Endodermal cell (in vitro differentiated cells): ENCODE measurements around the gene TMTC1. TPM values are rescaled to one million over a fixed set of nuclear protein-coding genes. Genes with fewer than 3 reads are reported as not detected.

Experiments
- DNase-seq: peaks from one replicate; pipeline ENCODE4 v3.0.0-alpha.2; 2017
- H3K27ac ChIP-seq: 2 replicates; pipeline ENCODE4 v1.5.1; 2013; ENCODE audit warnings: mild to moderate bottlenecking, low read depth, low read length, moderate library complexity
- H3K27me3 ChIP-seq: 2 replicates; pipeline ENCODE4 v1.6.1; 2013; ENCODE audit warnings: mild to moderate bottlenecking, low read length, moderate library complexity; ENCODE audit not compliant: insufficient read depth, control insufficient read depth, poor library complexity, severe bottlenecking
- H3K36me3 ChIP-seq: 2 replicates; pipeline ENCODE4 v1.7.0; 2013; ENCODE audit warnings: mild to moderate bottlenecking, low read length, moderate library complexity; ENCODE audit not compliant: control insufficient read depth, insufficient read depth
- H3K4me1 ChIP-seq: one replicate; pipeline ENCODE4 v1.7.0; 2013; ENCODE audit warnings: low read length; ENCODE audit not compliant: control insufficient read depth, insufficient read depth
- H3K4me3 ChIP-seq: 2 replicates; pipeline ENCODE4 v1.5.1; 2013; ENCODE audit warnings: mild to moderate bottlenecking, low read length, moderate library complexity
- H3K9ac ChIP-seq: 2 replicates; pipeline ENCODE4 v1.6.1; 2013; ENCODE audit warnings: mild to moderate bottlenecking, low read length, moderate library complexity; ENCODE audit not compliant: poor library complexity, severe bottlenecking; ENCODE audit errors: extremely low read depth
- H3K9me3 ChIP-seq: 2 replicates; pipeline ENCODE4 v1.6.1; 2013; ENCODE audit warnings: mild to moderate bottlenecking, low read length, moderate library complexity; ENCODE audit not compliant: control insufficient read depth
- H3K27ac Mint-ChIP-seq: 2 replicates; pipeline ENCODE4 v1.8.0; 2020; ENCODE audit warnings: mixed read lengths
- H3K27me3 Mint-ChIP-seq: 2 replicates; pipeline ENCODE4 v1.8.0; 2021; ENCODE audit warnings: mild to moderate bottlenecking, mixed read lengths; ENCODE audit not compliant: insufficient read depth
- H3K36me3 Mint-ChIP-seq: 2 replicates; pipeline ENCODE4 v1.8.0; 2020; ENCODE audit warnings: low read depth, mixed read lengths
- H3K4me1 Mint-ChIP-seq: 2 replicates; pipeline ENCODE4 v1.8.0; 2020; ENCODE audit warnings: mixed read lengths
- H3K4me3 Mint-ChIP-seq: 2 replicates; pipeline ENCODE4 v1.8.0; 2020; ENCODE audit warnings: mild to moderate bottlenecking, moderate library complexity, mixed read lengths
- H3K9me3 Mint-ChIP-seq: 2 replicates; pipeline ENCODE4 v1.8.0; 2020; ENCODE audit warnings: mild to moderate bottlenecking, mixed read lengths
- WGBS, 2 experiments: methylation state at CpG; one replicate each; pipeline versions ENCODE4 v1.1.5 to v1.1.7; 2013; ENCODE audit warnings: missing lambda C conversion rate in 2 of 2, mixed read lengths in 1 of 2; ENCODE audit not compliant: insufficient coverage in 1 of 2, insufficient read length in 1 of 2; 5-methylcytosine and 5-hydroxymethylcytosine counted together
- total RNA-seq, 2 donors: library from RNA; stranded (reverse); fragmentation: NEBNext Ultra II Directional in 1 of 2; extraction: Animal tissue kit (Norgen Biotek cat#: 25700) in 1 of 2; gene quantifications; 2 replicates in 1 of 2; 3 replicates in 1 of 2; pipeline ENCODE4 v1.2.1, GENCODE V29; 2021
- TF ChIP-seq, protein P1 (sequence below): fragments of 200-600 bp; sonication (generic); conservative IDR thresholded peaks from 2 replicates; pipeline ENCODE4 v1.5.0; 2021; ENCODE audit warnings: antibody characterized with exemption, mild to moderate bottlenecking

Gene TMTC1
- total RNA-seq, 2 donors from 2014 or later, result 31.6 to 71.0 TPM

DNA sequence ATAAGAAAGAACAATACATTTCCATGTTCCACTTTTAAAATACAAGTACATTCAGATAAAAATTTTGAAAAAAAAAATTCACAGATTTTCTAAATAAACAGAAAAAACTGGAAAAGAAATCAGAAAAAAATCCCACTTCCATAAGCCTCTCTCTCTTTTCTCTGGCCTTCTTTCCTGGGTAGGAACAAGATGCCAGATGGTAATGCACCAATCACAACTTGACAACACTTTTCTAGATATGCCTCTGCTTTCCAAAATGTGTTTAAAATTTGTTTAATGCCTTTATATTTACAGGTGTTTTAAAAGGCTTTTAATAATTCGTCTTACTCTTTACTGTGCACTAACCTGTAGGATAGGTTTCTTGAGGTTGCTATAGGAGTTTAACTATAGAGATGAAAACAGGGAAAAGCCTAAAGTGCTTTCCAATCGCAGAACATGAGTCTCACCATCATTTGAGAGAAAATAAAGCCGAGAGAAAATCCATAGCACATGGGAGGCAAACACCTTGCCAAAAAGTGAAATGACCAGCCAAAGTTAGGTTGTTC is 74.2 kb downstream of the TMTC1 start:
- H3K4me1 Mint-ChIP-seq, result peaks cover 14% of the 10 kb centered on the region
- H3K27me3 Mint-ChIP-seq, result no peaks in the 10 kb centered on the region
- DNase-seq, result no peak
- peak overlapping the region; percentile 89 for H3K27ac Mint-ChIP-seq
- Histone ChIP-seq H3K27me3 (no peaks in the 10 kb centered on the region), H3K36me3 (no peaks in the 10 kb centered on the region), H3K9ac (no peak overlapping the region), H3K9me3 (no peaks in the 10 kb centered on the region), H3K27ac (peak overlapping the region; percentile 71), H3K4me1 (no peaks in the 10 kb centered on the region), H3K4me3 (no peak overlapping the region)
- TF ChIP-seq, protein P1, sequence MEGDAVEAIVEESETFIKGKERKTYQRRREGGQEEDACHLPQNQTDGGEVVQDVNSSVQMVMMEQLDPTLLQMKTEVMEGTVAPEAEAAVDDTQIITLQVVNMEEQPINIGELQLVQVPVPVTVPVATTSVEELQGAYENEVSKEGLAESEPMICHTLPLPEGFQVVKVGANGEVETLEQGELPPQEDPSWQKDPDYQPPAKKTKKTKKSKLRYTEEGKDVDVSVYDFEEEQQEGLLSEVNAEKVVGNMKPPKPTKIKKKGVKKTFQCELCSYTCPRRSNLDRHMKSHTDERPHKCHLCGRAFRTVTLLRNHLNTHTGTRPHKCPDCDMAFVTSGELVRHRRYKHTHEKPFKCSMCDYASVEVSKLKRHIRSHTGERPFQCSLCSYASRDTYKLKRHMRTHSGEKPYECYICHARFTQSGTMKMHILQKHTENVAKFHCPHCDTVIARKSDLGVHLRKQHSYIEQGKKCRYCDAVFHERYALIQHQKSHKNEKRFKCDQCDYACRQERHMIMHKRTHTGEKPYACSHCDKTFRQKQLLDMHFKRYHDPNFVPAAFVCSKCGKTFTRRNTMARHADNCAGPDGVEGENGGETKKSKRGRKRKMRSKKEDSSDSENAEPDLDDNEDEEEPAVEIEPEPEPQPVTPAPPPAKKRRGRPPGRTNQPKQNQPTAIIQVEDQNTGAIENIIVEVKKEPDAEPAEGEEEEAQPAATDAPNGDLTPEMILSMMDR, result no peak
- H3K4me3 Mint-ChIP-seq, result no peak overlapping the region
- H3K9me3 Mint-ChIP-seq, result no peaks in the 10 kb centered on the region
- H3K36me3 Mint-ChIP-seq, result peaks cover 19% of the 10 kb centered on the region
- WGBS, 2 experiments, result 84 to 92% methylated on average over 2 to 3 of the region's 3 CpGs

DNA sequence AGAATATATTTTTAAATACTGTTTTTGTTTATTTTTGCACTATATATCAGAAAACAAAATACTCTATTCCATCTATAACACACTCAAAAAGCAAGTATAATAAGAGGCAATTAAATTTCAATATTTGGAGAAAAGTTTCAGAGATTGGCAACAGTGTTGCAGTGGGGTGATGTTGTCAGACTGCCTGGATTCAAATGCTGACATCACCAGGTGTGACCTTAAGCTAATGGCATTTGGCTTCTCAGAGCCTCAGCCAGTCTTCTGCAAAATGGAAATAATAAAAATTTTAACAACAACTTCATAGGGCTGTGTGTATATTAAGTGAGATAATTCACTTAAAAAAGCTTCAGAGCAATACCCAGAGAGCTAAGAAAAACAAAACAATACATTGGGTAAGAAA is 74.7 kb downstream of the TMTC1 start:
- no peaks in the 10 kb centered on the region for H3K4me1 ChIP-seq

DNA sequence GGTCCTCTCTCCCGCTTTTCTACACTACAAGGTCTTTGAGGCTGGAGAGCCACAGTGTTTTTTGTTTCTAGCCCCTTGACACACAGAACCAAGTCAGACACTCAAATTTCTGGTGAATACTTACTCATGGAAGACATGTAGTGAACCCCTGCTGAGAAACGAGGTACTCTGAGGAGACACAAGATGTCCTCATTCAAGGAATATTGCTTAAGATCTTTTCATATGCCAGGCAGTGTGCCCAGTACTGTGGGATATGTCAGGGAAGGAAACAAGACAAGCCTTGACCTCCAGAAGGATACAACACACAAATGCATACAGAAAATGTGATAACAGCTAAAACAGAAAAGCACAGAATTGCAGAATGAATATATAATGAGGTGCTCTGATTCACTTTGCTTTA is 75.9 kb downstream of the TMTC1 start:
- DNase-seq, result no peak
- Histone ChIP-seq H3K27me3 (no peaks in the 10 kb centered on the region), H3K27ac (no peak overlapping the region), H3K9me3 (no peaks in the 10 kb centered on the region), H3K4me1 (no peaks in the 10 kb centered on the region), H3K36me3 (no peaks in the 10 kb centered on the region), H3K9ac (no peak overlapping the region), H3K4me3 (no peak overlapping the region)
- Mint-ChIP-seq H3K4me3 (no peak overlapping the region), H3K4me1 (peaks cover 14% of the 10 kb centered on the region), H3K27ac (no peak overlapping the region), H3K36me3 (peaks cover 22% of the 10 kb centered on the region), H3K9me3 (no peaks in the 10 kb centered on the region), H3K27me3 (no peaks in the 10 kb centered on the region)
- WGBS, 2 experiments, result 90 to 92% methylated on average over 2 of the region's 2 CpGs
- TF ChIP-seq, protein P1, result no peak

More for the DNA sequence above, 74.7 kb downstream of the TMTC1 start:
- Histone ChIP-seq H3K27me3 (no peaks in the 10 kb centered on the region), H3K4me3 (no peak overlapping the region), H3K27ac (no peak overlapping the region), H3K36me3 (no peaks in the 10 kb centered on the region), H3K9ac (no peak overlapping the region), H3K9me3 (no peaks in the 10 kb centered on the region)
- H3K9me3 Mint-ChIP-seq, result no peaks in the 10 kb centered on the region
- peak overlapping the region; percentile 68 for H3K27ac Mint-ChIP-seq
- DNase-seq, result no peak
- no peaks in the 10 kb centered on the region for H3K27me3 Mint-ChIP-seq
- H3K36me3 Mint-ChIP-seq, result peaks cover 24% of the 10 kb centered on the region
- no peak overlapping the region for H3K4me3 Mint-ChIP-seq
- H3K4me1 Mint-ChIP-seq, result peaks cover 14% of the 10 kb centered on the region
- TF ChIP-seq, protein P1, result no peak
